ENCODE results near the gene INTS11. TPM values are rescaled to one million over a fixed set of nuclear protein-coding genes. Genes with fewer than 3 reads are reported as not detected.

Gene INTS11
- total and polyA plus RNA-seq, 2 donors (not counting 1 experiment from before 2014, with no cell fraction given): 149 to 245 TPM

DNA sequence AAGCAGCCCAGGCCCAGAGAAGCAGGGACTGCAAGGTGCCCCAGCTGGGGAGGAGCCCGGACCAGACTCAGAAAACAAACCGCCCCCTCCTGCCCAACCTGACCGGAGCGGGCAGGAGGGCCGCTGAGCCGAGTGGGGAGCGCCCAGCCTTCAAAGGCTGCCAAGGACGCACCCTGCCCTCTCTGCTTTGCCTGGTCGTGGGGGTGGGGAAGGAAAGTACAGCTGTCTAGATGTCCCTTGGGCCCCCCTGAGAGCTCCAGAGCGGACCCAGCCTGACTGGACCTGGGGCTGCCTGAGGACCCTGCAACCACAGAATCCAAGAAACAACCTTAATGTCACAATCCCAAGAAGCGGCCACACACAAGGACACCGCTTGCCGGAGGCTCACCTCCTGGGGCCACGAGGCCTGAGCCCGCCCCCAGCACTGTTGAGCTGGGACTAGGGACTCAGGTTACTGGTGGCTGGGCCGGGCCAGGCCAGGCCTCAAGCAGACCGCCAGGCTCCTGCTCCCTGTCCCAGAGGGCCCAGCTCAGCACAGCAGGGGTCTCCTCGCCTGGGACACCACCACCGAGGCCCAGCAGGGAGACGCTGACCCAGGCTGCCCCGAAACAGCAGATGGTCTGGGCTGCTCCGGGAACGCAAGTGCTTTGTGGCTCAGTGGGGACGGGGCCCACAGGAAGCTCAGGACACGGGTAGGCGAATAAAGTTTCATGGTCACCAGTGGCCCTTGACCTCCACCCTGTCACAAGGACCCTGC, 23.4 kb upstream of the INTS11 start:
- 65% methylated on average over 21 of the region's 26 CpGs for WGBS (ENCODE audit: insufficient coverage)
- intact Hi-C loops (cut with micrococcal nuclease): no loop called here
- Histone ChIP-seq H3K4me3 (ENCODE audit: control extremely low read depth in 1 of 5, extremely low read depth in 1 of 5, insufficient read depth in 1 of 5, low read depth in 2 of 5, low read length in 4 of 5) (peak overlapping the region in 4 of 5 experiments; percentile 10 to 81 (median 68)), H3K9me3 (ENCODE audit: control extremely low read depth in 1 of 3, control insufficient read depth in 2 of 3, insufficient read depth in 1 of 3, low read length in 2 of 3) (no peaks in the 10 kb centered on the region), H3K27me3 (replicated peaks in 1 of 4; ENCODE audit: control extremely low read depth in 1 of 4, control insufficient read depth in 3 of 4, insufficient read depth in 4 of 4, low read length in 3 of 4) (peaks cover 0 to 15% (median 2%) of the 10 kb centered on the region in 4 experiments), H3K79me2 (ENCODE audit: control insufficient read depth, insufficient read depth, low read length) (peaks cover 34% of the 10 kb centered on the region), H3K9ac (ENCODE audit: low read length) (peak overlapping the region; percentile 71), H3K27ac (ENCODE audit: low read length in 2 of 2) (no peak overlapping the region), H2AFZ (ENCODE audit: insufficient read depth, low read depth, low read length, poor library complexity, severe bottlenecking) (peak overlapping the region; percentile 60), H3K4me1 (ENCODE audit: control insufficient read depth in 2 of 2, insufficient read depth in 2 of 2, low read length in 2 of 2) (peaks cover 14 to 29% of the 10 kb centered on the region in 2 donors), H3K36me3 (replicated peaks in 1 of 2; ENCODE audit: control extremely low read depth in 1 of 2, control insufficient read depth in 1 of 2, extremely low read depth in 1 of 2, insufficient read depth in 2 of 2, low read length in 1 of 2) (no peaks in the 10 kb centered on the region), H4K20me1 (ENCODE audit: control insufficient read depth, insufficient read depth, low read length, poor library complexity, severe bottlenecking) (peaks cover 48% of the 10 kb centered on the region), H3K4me2 (replicated peaks; ENCODE audit: low read depth, low read length, poor library complexity, severe bottlenecking) (peak overlapping the region; percentile 96)
- no peaks in the 10 kb centered on the region for H3K9me3 Mint-ChIP-seq (ENCODE audit: insufficient read depth)
- TF ChIP-seq EZH2 (IDR thresholded peaks at IDR 0.05; ENCODE audit: borderline replicate concordance, insufficient read depth, low read depth, low read length, poor library complexity, severe bottlenecking): no peak
- TF ChIP-seq, protein P1, sequence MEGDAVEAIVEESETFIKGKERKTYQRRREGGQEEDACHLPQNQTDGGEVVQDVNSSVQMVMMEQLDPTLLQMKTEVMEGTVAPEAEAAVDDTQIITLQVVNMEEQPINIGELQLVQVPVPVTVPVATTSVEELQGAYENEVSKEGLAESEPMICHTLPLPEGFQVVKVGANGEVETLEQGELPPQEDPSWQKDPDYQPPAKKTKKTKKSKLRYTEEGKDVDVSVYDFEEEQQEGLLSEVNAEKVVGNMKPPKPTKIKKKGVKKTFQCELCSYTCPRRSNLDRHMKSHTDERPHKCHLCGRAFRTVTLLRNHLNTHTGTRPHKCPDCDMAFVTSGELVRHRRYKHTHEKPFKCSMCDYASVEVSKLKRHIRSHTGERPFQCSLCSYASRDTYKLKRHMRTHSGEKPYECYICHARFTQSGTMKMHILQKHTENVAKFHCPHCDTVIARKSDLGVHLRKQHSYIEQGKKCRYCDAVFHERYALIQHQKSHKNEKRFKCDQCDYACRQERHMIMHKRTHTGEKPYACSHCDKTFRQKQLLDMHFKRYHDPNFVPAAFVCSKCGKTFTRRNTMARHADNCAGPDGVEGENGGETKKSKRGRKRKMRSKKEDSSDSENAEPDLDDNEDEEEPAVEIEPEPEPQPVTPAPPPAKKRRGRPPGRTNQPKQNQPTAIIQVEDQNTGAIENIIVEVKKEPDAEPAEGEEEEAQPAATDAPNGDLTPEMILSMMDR (IDR thresholded peaks at IDR 0.05): no peak
- H3K4me3 Mint-ChIP-seq: peak overlapping the region; percentile 83
- DNase-seq (no peak), ATAC-seq (ENCODE audit: low read depth) (no peak)
- H3K27me3 Mint-ChIP-seq: peaks cover 6% of the 10 kb centered on the region
- peak overlapping the region; percentile 56 for H3K27ac Mint-ChIP-seq
- POLR2A ChIA-PET: no interaction called here
- peaks cover 24% of the 10 kb centered on the region for H3K4me1 Mint-ChIP-seq
- CTCF ChIA-PET: interaction anchor here (1.2 to 1.4 kb wide), 2 partner anchors 26 to 27 kb away, joined by 3 to 5 read pairs; partner anchors contain the start of gene AURKAIP1

GRCh38 chr1:1347026-1347595, 22.7 kb upstream of the INTS11 start:
- no peak for DNase-seq
- H3K79me2 ChIP-seq (ENCODE audit: control insufficient read depth, insufficient read depth, low read length): peaks cover 34% of the 10 kb centered on the region
- ChIA-PET CTCF (interaction anchor here (1.3 to 1.4 kb wide), 2 partner anchors 22 to 28 kb away, joined by 3 to 5 read pairs; partner anchors contain the start of gene AURKAIP1), POLR2A (no interaction called here)
- H2AFZ ChIP-seq (ENCODE audit: insufficient read depth, low read depth, low read length, poor library complexity, severe bottlenecking): no peak overlapping the region
- H3K27ac ChIP-seq (ENCODE audit: low read length in 2 of 2): no peak overlapping the region
- no peaks in the 10 kb centered on the region for H3K27me3 Mint-ChIP-seq
- no peak for TF ChIP-seq EZH2 (IDR thresholded peaks at IDR 0.05; ENCODE audit: borderline replicate concordance, insufficient read depth, low read depth, low read length, poor library complexity, severe bottlenecking)
- TF ChIP-seq, protein P1 (IDR thresholded peaks at IDR 0.05): no peak
- H3K36me3 ChIP-seq (replicated peaks in 1 of 2; ENCODE audit: control extremely low read depth in 1 of 2, control insufficient read depth in 1 of 2, extremely low read depth in 1 of 2, insufficient read depth in 2 of 2, low read length in 1 of 2): no peaks in the 10 kb centered on the region
- peak overlapping the region; percentile 43 for H3K27ac Mint-ChIP-seq
- H4K20me1 ChIP-seq (ENCODE audit: control insufficient read depth, insufficient read depth, low read length, poor library complexity, severe bottlenecking): peaks cover 46% of the 10 kb centered on the region
- no peak overlapping the region for H3K9ac ChIP-seq (ENCODE audit: low read length)
- ATAC-seq (ENCODE audit: low read depth): no peak
- H3K4me3 ChIP-seq (ENCODE audit: control extremely low read depth in 1 of 5, extremely low read depth in 1 of 5, insufficient read depth in 1 of 5, low read depth in 2 of 5, low read length in 4 of 5): no peak overlapping the region
- H3K27me3 ChIP-seq (replicated peaks in 1 of 4; ENCODE audit: control extremely low read depth in 1 of 4, control insufficient read depth in 3 of 4, insufficient read depth in 4 of 4, low read length in 3 of 4): peaks cover 0 to 9% (median 0%) of the 10 kb centered on the region in 4 experiments
- H3K4me3 Mint-ChIP-seq: peak overlapping the region; percentile 83
- intact Hi-C loops (cut with micrococcal nuclease): no loop called here
- H3K4me1 ChIP-seq (ENCODE audit: control insufficient read depth in 2 of 2, insufficient read depth in 2 of 2, low read length in 2 of 2): peaks cover 7 to 21% of the 10 kb centered on the region in 2 donors
- no peak overlapping the region for H3K4me2 ChIP-seq (replicated peaks; ENCODE audit: low read depth, low read length, poor library complexity, severe bottlenecking)
- no peaks in the 10 kb centered on the region for H3K9me3 ChIP-seq (ENCODE audit: control extremely low read depth in 1 of 3, control insufficient read depth in 2 of 3, insufficient read depth in 1 of 3, low read length in 2 of 3)
- H3K9me3 Mint-ChIP-seq (ENCODE audit: insufficient read depth): no peaks in the 10 kb centered on the region
- H3K4me1 Mint-ChIP-seq: peaks cover 17% of the 10 kb centered on the region
- WGBS (ENCODE audit: insufficient coverage): 97% methylated on average over 10 of the region's 10 CpGs
